Activated CD4-positive, alpha-beta memory T cell treated with anti-CD3 and anti-CD28 coated beads, Interleukin-2, amount 10 ng/mL, durations not matched to agents 7 days and 5 days (primary cell): ENCODE results near the gene CLEC16A. TPM values are rescaled to one million over a fixed set of nuclear protein-coding genes. Genes with fewer than 3 reads are reported as not detected.

Experiments
- CTCF ChIA-PET: fragments of 350-600 bp; sonication (Branson Sonifier 250); formaldehyde crosslinking; loops from one replicate; lab custom pipeline; 2021; ENCODE audit warnings: antibody characterized with exemption, inconsistent platforms; lab: Charles Lee
- POLR2A ChIA-PET: fragments of 350-600 bp; sonication (Branson Sonifier 250); formaldehyde crosslinking; loops from one replicate; lab custom pipeline; 2021; ENCODE audit warnings: antibody characterized with exemption; lab: Charles Lee
- DNase-seq: peaks from one replicate; pipeline ENCODE4 v3.0.0-alpha.2; 2020
- H3K27ac Mint-ChIP-seq: one replicate; pipeline ENCODE4 v1.8.0; 2021; ENCODE audit warnings: mild to moderate bottlenecking, mixed read lengths
- H3K27me3 Mint-ChIP-seq: one replicate; pipeline ENCODE4 v1.8.0; 2021; ENCODE audit warnings: mixed read lengths
- H3K36me3 Mint-ChIP-seq: one replicate; pipeline ENCODE4 v1.8.0; 2021; ENCODE audit warnings: low read depth, mixed read lengths
- H3K4me1 Mint-ChIP-seq: one replicate; pipeline ENCODE4 v1.8.0; 2021; ENCODE audit warnings: mixed read lengths
- H3K4me3 Mint-ChIP-seq: one replicate; pipeline ENCODE4 v1.8.0; 2021; ENCODE audit warnings: mild to moderate bottlenecking, mixed read lengths
- H3K9me3 Mint-ChIP-seq: one replicate; pipeline ENCODE4 v1.8.0; 2021; ENCODE audit warnings: mixed read lengths
- total RNA-seq, 2 experiments: library from RNA; stranded (reverse); gene quantifications; one replicate each; pipeline ENCODE4 v1.2.3, GENCODE V29; 2021

The CLEC16A gene
- total RNA-seq, 2 experiments from 2014 or later: 30.3 to 32.4 TPM

- peaks cover 73% of the 10 kb centered on the region for H3K4me1 Mint-ChIP-seq
- H3K27ac Mint-ChIP-seq: peak overlapping the region; percentile 90
- no peaks in the 10 kb centered on the region for H3K27me3 Mint-ChIP-seq
- H3K4me3 Mint-ChIP-seq: no peak overlapping the region
- DNase-seq: no peak
- peaks cover 36% of the 10 kb centered on the region for H3K36me3 Mint-ChIP-seq
- CTCF ChIA-PET: interaction anchor here (1.0 to 3.0 kb wide), 7 partner anchors 13 to 146 kb away, joined by 3 to 21 read pairs (median 5); no protein-coding TSS in a partner anchor
- POLR2A ChIA-PET: interaction anchor here (0.9 to 7.8 kb wide), 7 partner anchors 8 to 148 kb away, joined by 3 to 91 read pairs (median 5); partner anchors contain the start of gene SOCS1
- peaks cover 7% of the 10 kb centered on the region for H3K9me3 Mint-ChIP-seq
These were observed 162.4 kb downstream of the CLEC16A start for GRCh38 chr16:11106726-11107125.

- CTCF ChIA-PET: interaction anchor here (0.6 to 1.4 kb wide), 2 partner anchors 117 to 282 kb away, joined by 3 to 5 read pairs; no protein-coding TSS in a partner anchor
- Mint-ChIP-seq H3K4me1 (peaks cover 72% of the 10 kb centered on the region), H3K27ac (peak overlapping the region; percentile 21), H3K36me3 (peaks cover 36% of the 10 kb centered on the region), H3K4me3 (no peak overlapping the region), H3K9me3 (peaks cover 9% of the 10 kb centered on the region), H3K27me3 (no peaks in the 10 kb centered on the region)
- POLR2A ChIA-PET: interaction anchor here (1.0 to 7.8 kb wide), 3 partner anchors 126 to 147 kb away, joined by 3 to 91 read pairs (median 3); partner anchors contain the start of gene SOCS1
- DNase-seq: no peak
These were observed 163.6 kb downstream of the CLEC16A start for GRCh38 chr16:11107780-11108465.

GRCh38 chr16:11108466-11108805 lies 164.1 kb downstream of the CLEC16A start:
- POLR2A ChIA-PET: interaction anchor here (7.8 kb wide), 1 partner anchor 147 kb away, joined by 91 read pairs; the partner anchor contains the start of gene SOCS1

GRCh38 chr16:11109566-11109965 lies 165.2 kb downstream of the CLEC16A start:
- no peak for DNase-seq
- H3K4me3 Mint-ChIP-seq: no peak overlapping the region
- H3K36me3 Mint-ChIP-seq: peaks cover 29% of the 10 kb centered on the region
- ChIA-PET POLR2A (interaction anchor here (1.1 to 7.8 kb wide), 2 partner anchors 21 to 146 kb away, joined by 3 to 91 read pairs; partner anchors contain the start of gene SOCS1), CTCF (interaction anchor here (1.0 to 1.6 kb wide), 2 partner anchors 9 to 138 kb away, joined by 3 read pairs; no protein-coding TSS in a partner anchor)
- H3K9me3 Mint-ChIP-seq: peaks cover 9% of the 10 kb centered on the region
- H3K4me1 Mint-ChIP-seq: peaks cover 76% of the 10 kb centered on the region
- H3K27ac Mint-ChIP-seq: peak overlapping the region; percentile 8
- H3K27me3 Mint-ChIP-seq: no peaks in the 10 kb centered on the region

More at GRCh38 chr16:11108466-11108805, 164.1 kb downstream of the CLEC16A start:
- H3K36me3 Mint-ChIP-seq: peaks cover 35% of the 10 kb centered on the region
- H3K4me3 Mint-ChIP-seq: no peak overlapping the region
- DNase-seq: no peak
- H3K4me1 Mint-ChIP-seq: peaks cover 75% of the 10 kb centered on the region
- CTCF ChIA-PET: no interaction called here
- H3K27ac Mint-ChIP-seq: no peak overlapping the region
- H3K27me3 Mint-ChIP-seq: no peaks in the 10 kb centered on the region
- H3K9me3 Mint-ChIP-seq: peaks cover 9% of the 10 kb centered on the region

- DNase-seq: no peak
- Mint-ChIP-seq H3K4me1 (peaks cover 70% of the 10 kb centered on the region), H3K27ac (no peak overlapping the region), H3K4me3 (no peak overlapping the region), H3K27me3 (no peaks in the 10 kb centered on the region), H3K9me3 (peaks cover 9% of the 10 kb centered on the region), H3K36me3 (peaks cover 28% of the 10 kb centered on the region)
- ChIA-PET CTCF (interaction anchor here (1.6 kb wide), 1 partner anchor 11 kb away, joined by 3 read pairs; no protein-coding TSS in a partner anchor), POLR2A (no interaction called here)
These were observed 166.8 kb downstream of the CLEC16A start for GRCh38 chr16:11111150-11111549.

- H3K9me3 Mint-ChIP-seq: peaks cover 9% of the 10 kb centered on the region
- H3K36me3 Mint-ChIP-seq: peaks cover 36% of the 10 kb centered on the region
- CTCF ChIA-PET: interaction anchor here (1.6 kb wide), 1 partner anchor 143 kb away, joined by 5 read pairs; no protein-coding TSS in a partner anchor
- no peak overlapping the region for H3K4me3 Mint-ChIP-seq
- DNase-seq: no peak
- peaks cover 61% of the 10 kb centered on the region for H3K4me1 Mint-ChIP-seq
- H3K27me3 Mint-ChIP-seq: no peaks in the 10 kb centered on the region
- H3K27ac Mint-ChIP-seq: no peak overlapping the region
- POLR2A ChIA-PET: no interaction called here
These were observed 167.7 kb downstream of the CLEC16A start for GRCh38 chr16:11111856-11112634.

- Mint-ChIP-seq H3K27ac (peak overlapping the region; percentile 85), H3K4me3 (no peak overlapping the region), H3K36me3 (peaks cover 38% of the 10 kb centered on the region), H3K27me3 (no peaks in the 10 kb centered on the region), H3K9me3 (peaks cover 9% of the 10 kb centered on the region), H3K4me1 (peaks cover 56% of the 10 kb centered on the region)
- DNase-seq: no peak
- CTCF ChIA-PET: interaction anchor here (0.5 to 1.6 kb wide), 7 partner anchors 7 to 142 kb away, joined by 3 to 6 read pairs (median 3); no protein-coding TSS in a partner anchor
- POLR2A ChIA-PET: interaction anchor here (0.9 to 1.5 kb wide), 6 partner anchors 12 to 143 kb away, joined by 3 to 7 read pairs (median 4); partner anchors contain the start of gene SOCS1
These were observed 168.5 kb downstream of the CLEC16A start for GRCh38 chr16:11112723-11113348.

GRCh38 chr16:11114366-11115164 lies 170.2 kb downstream of the CLEC16A start:
- Mint-ChIP-seq H3K27me3 (no peaks in the 10 kb centered on the region), H3K4me1 (peaks cover 49% of the 10 kb centered on the region), H3K36me3 (peaks cover 44% of the 10 kb centered on the region), H3K27ac (peak overlapping the region; percentile 85), H3K4me3 (peak overlapping the region; percentile 59), H3K9me3 (peaks cover 9% of the 10 kb centered on the region)
- ChIA-PET POLR2A (interaction anchor here (0.6 to 1.6 kb wide), 11 partner anchors 9 to 140 kb away, joined by 3 to 16 read pairs (median 3); no protein-coding TSS in a partner anchor), CTCF (interaction anchor here (1.2 kb wide), 1 partner anchor 12 kb away, joined by 4 read pairs; no protein-coding TSS in a partner anchor)
- peak; percentile 34 for DNase-seq

GRCh38 chr16:11117576-11118211 lies 173.3 kb downstream of the CLEC16A start:
- ChIA-PET POLR2A (no interaction called here), CTCF (interaction anchor here (1.9 kb wide), 1 partner anchor 101 kb away, joined by 4 read pairs; no protein-coding TSS in a partner anchor)
- no peak for DNase-seq
- H3K4me1 Mint-ChIP-seq: peaks cover 39% of the 10 kb centered on the region
- H3K9me3 Mint-ChIP-seq: no peaks in the 10 kb centered on the region
- peaks cover 52% of the 10 kb centered on the region for H3K36me3 Mint-ChIP-seq
- no peaks in the 10 kb centered on the region for H3K27me3 Mint-ChIP-seq
- H3K27ac Mint-ChIP-seq: no peak overlapping the region
- H3K4me3 Mint-ChIP-seq: no peak overlapping the region

- ChIA-PET POLR2A (no interaction called here), CTCF (interaction anchor here (1.9 kb wide), 1 partner anchor 100 kb away, joined by 4 read pairs; no protein-coding TSS in a partner anchor)
- Mint-ChIP-seq H3K4me3 (no peak overlapping the region), H3K9me3 (no peaks in the 10 kb centered on the region), H3K27ac (no peak overlapping the region), H3K4me1 (peaks cover 31% of the 10 kb centered on the region), H3K36me3 (peaks cover 54% of the 10 kb centered on the region), H3K27me3 (no peaks in the 10 kb centered on the region)
- no peak for DNase-seq
These were observed 174.1 kb downstream of the CLEC16A start for GRCh38 chr16:11118479-11118878.

- H3K4me3 Mint-ChIP-seq: no peak overlapping the region
- CTCF ChIA-PET: no interaction called here
- H3K27ac Mint-ChIP-seq: no peak overlapping the region
- POLR2A ChIA-PET: interaction anchor here (1.0 to 1.5 kb wide), 3 partner anchors 16 to 72 kb away, joined by 3 read pairs; no protein-coding TSS in a partner anchor
- H3K36me3 Mint-ChIP-seq: peaks cover 73% of the 10 kb centered on the region
- no peaks in the 10 kb centered on the region for H3K27me3 Mint-ChIP-seq
- no peak for DNase-seq
- H3K4me1 Mint-ChIP-seq: peaks cover 13% of the 10 kb centered on the region
- H3K9me3 Mint-ChIP-seq: no peaks in the 10 kb centered on the region
These were observed 176.8 kb downstream of the CLEC16A start for GRCh38 chr16:11121083-11121608.
